Subcutaneous abdominal adipose tissue (tissue), 5 donors: ENCODE results near the gene MCRIP2.
"Not testable (repeated sequence)": the region's sequence is repeated elsewhere in the genome, so short reads cannot be mapped to it uniquely, and the experiment has no call there.

ENCODE experiments used
- H3K27ac ChIP-seq: one replicate; pipeline ENCODE4 v1.7.0; 2013; ENCODE audit warnings: low read depth, mild to moderate bottlenecking, inconsistent platforms, low read length, moderate library complexity
- H3K27me3 ChIP-seq, 5 donors: one replicate each; pipeline ENCODE4 v1.7.0; 2013; ENCODE audit warnings: low read length in 5 of 5, inconsistent platforms in 1 of 5; ENCODE audit not compliant: control insufficient read depth in 5 of 5, insufficient read depth in 4 of 5
- H3K36me3 ChIP-seq, 5 donors: one replicate each; pipeline ENCODE4 v1.7.0; 2013; ENCODE audit warnings: low read length in 5 of 5; ENCODE audit not compliant: control insufficient read depth in 5 of 5, insufficient read depth in 5 of 5
- H3K4me1 ChIP-seq, 5 donors: one replicate each; pipeline ENCODE4 v1.7.0; 2013; ENCODE audit warnings: low read length in 5 of 5, mild to moderate bottlenecking in 3 of 5, moderate library complexity in 1 of 5; ENCODE audit not compliant: control insufficient read depth in 5 of 5, insufficient read depth in 5 of 5
- H3K4me3 ChIP-seq, 5 donors: one replicate each; pipeline ENCODE4 v1.7.0; 2013; ENCODE audit warnings: low read length in 5 of 5, low read depth in 1 of 5
- H3K9ac ChIP-seq, 5 donors: one replicate each; pipeline ENCODE4 v1.7.0; 2013; ENCODE audit warnings: low read length in 5 of 5, mild to moderate bottlenecking in 4 of 5, moderate library complexity in 3 of 5
- H3K9me3 ChIP-seq, 5 donors: one replicate each; pipeline ENCODE4 v1.7.0; 2013; ENCODE audit warnings: low read length in 5 of 5; ENCODE audit not compliant: control insufficient read depth in 5 of 5
- donor health status: healthy.
- donor health status: healthy.
- donor health status: healthy.
- donor health status: healthy.
- donor health status: healthy.

The MCRIP2 gene

GRCh38 chr16:641326-642188 lies at the start of gene MCRIP2:
TSS of gene MCRIP2 (plus strand) at chr16:641828. CDS start at chr16:641992, 164 bp downstream.
- no peaks in the 10 kb centered on the region for H3K36me3 ChIP-seq
- peak within 1 kb of the TSS in 4 of 5 donors; percentile 63 to 93 (median 80) for H3K9ac ChIP-seq
- no peaks in the 10 kb centered on the region for H3K27me3 ChIP-seq
- peak within 1 kb of the TSS in 4 of 5 donors; percentile 61 to 76 (median 68) for H3K4me3 ChIP-seq
- peak within 1 kb of the TSS; percentile 30 for H3K27ac ChIP-seq
- peaks cover 1 to 50% (median 43%) of the 10 kb centered on the region in 5 donors for H3K4me1 ChIP-seq
- no peaks in the 10 kb centered on the region for H3K9me3 ChIP-seq

GRCh38 chr16:591892-592517 lies 49.6 kb upstream of the MCRIP2 start:
- Histone ChIP-seq H3K4me1 (peaks cover 16 to 51% (median 46%) of the 10 kb centered on the region in 5 donors), H3K27me3 (no peaks in the 10 kb centered on the region), H3K9me3 (no peaks in the 10 kb centered on the region), H3K4me3 (no peak overlapping the region), H3K36me3 (peaks cover 0 to 16% (median 8%) of the 10 kb centered on the region in 5 donors), H3K27ac (no peak overlapping the region), H3K9ac (peak overlapping the region in 1 of 5 donors; percentile 64)

- H3K9me3 ChIP-seq, result no peaks in the 10 kb centered on the region
- no peak overlapping the region for H3K4me3 ChIP-seq
- peak overlapping the region in 1 of 5 donors; percentile 64 for H3K9ac ChIP-seq
- no peak overlapping the region for H3K27ac ChIP-seq
- peaks cover 0 to 16% (median 8%) of the 10 kb centered on the region in 5 donors for H3K36me3 ChIP-seq
- no peaks in the 10 kb centered on the region for H3K27me3 ChIP-seq
- peaks cover 15 to 44% (median 40%) of the 10 kb centered on the region in 5 donors for H3K4me1 ChIP-seq
These were observed 48.9 kb upstream of the MCRIP2 start for GRCh38 chr16:592518-593306.

- H3K27me3 ChIP-seq, result no peaks in the 10 kb centered on the region
- H3K4me3 ChIP-seq, result no peak overlapping the region
- peaks cover 13 to 37% (median 33%) of the 10 kb centered on the region in 5 donors for H3K4me1 ChIP-seq
- H3K36me3 ChIP-seq, result peaks cover 0 to 16% (median 8%) of the 10 kb centered on the region in 5 donors
- H3K27ac ChIP-seq, result no peak overlapping the region
- H3K9ac ChIP-seq, result no peak overlapping the region
- no peaks in the 10 kb centered on the region for H3K9me3 ChIP-seq
These were observed 48.2 kb upstream of the MCRIP2 start for GRCh38 chr16:593406-593805.

GRCh38 chr16:593807-594206 lies 47.8 kb upstream of the MCRIP2 start:
- Histone ChIP-seq H3K27ac (no peak overlapping the region), H3K9ac (no peak overlapping the region), H3K36me3 (peaks cover 0 to 18% (median 8%) of the 10 kb centered on the region in 5 donors), H3K4me1 (peaks cover 13 to 33% (median 31%) of the 10 kb centered on the region in 5 donors), H3K4me3 (no peak overlapping the region), H3K27me3 (no peaks in the 10 kb centered on the region), H3K9me3 (no peaks in the 10 kb centered on the region)

- peaks cover 0 to 28% (median 14%) of the 10 kb centered on the region in 5 donors for H3K36me3 ChIP-seq
- H3K4me1 ChIP-seq, result peaks cover 13 to 33% (median 31%) of the 10 kb centered on the region in 5 donors
- no peak overlapping the region for H3K4me3 ChIP-seq
- no peak overlapping the region for H3K27ac ChIP-seq
- no peaks in the 10 kb centered on the region for H3K27me3 ChIP-seq
- no peaks in the 10 kb centered on the region for H3K9me3 ChIP-seq
- no peak overlapping the region for H3K9ac ChIP-seq
These were observed 46.5 kb upstream of the MCRIP2 start for GRCh38 chr16:595094-595528.

- no peaks in the 10 kb centered on the region for H3K27me3 ChIP-seq
- H3K9ac ChIP-seq, result no peak overlapping the region
- H3K4me1 ChIP-seq, result peaks cover 8 to 25% (median 22%) of the 10 kb centered on the region in 5 donors
- peaks cover 0 to 29% (median 14%) of the 10 kb centered on the region in 5 donors for H3K36me3 ChIP-seq
- H3K27ac ChIP-seq, result no peak overlapping the region
- H3K4me3 ChIP-seq, result no peak overlapping the region
- no peaks in the 10 kb centered on the region for H3K9me3 ChIP-seq
These were observed 45.5 kb upstream of the MCRIP2 start for GRCh38 chr16:595942-596735.

- H3K4me3 ChIP-seq, result no peak overlapping the region
- no peak overlapping the region for H3K27ac ChIP-seq
- peaks cover 7 to 20% (median 17%) of the 10 kb centered on the region in 5 donors for H3K4me1 ChIP-seq
- H3K27me3 ChIP-seq, result no peaks in the 10 kb centered on the region
- no peaks in the 10 kb centered on the region for H3K9me3 ChIP-seq
- H3K9ac ChIP-seq, result no peak overlapping the region
- H3K36me3 ChIP-seq, result peaks cover 0 to 32% (median 14%) of the 10 kb centered on the region in 5 donors
These were observed 44.9 kb upstream of the MCRIP2 start for GRCh38 chr16:596736-597060.

- Histone ChIP-seq H3K36me3 (peaks cover 0 to 31% (median 14%) of the 10 kb centered on the region in 5 donors), H3K4me1 (peaks cover 6 to 11% (median 8%) of the 10 kb centered on the region in 5 donors)
- H3K27ac ChIP-seq, H3K9me3 ChIP-seq, H3K4me3 ChIP-seq, H3K9ac ChIP-seq, H3K27me3 ChIP-seq: not testable (repeated sequence)
These were observed 44.0 kb upstream of the MCRIP2 start for GRCh38 chr16:597655-598054.
